ENCODE data around the gene SHROOM4.

DNA sequence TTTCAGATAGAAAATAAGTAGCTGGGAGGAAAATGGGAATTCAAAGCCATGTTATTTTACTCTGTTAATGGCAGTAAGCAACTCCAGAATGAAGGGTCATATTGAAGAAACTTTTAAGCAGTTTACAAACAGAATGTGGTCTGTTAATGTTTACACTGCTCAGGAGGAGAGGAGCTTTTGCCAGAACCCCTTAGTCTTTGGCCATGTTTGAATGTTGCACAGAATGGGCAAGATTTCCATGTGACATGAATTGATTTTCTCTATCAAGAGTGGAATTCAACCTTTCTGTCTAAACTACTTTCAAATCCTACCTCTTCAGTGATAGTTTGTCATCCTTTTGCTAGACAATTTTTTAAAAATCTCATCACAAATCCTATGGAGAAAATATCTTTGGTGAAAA, 227.6 kb downstream of the SHROOM4 start:
- TF ChIP-seq, protein P1, sequence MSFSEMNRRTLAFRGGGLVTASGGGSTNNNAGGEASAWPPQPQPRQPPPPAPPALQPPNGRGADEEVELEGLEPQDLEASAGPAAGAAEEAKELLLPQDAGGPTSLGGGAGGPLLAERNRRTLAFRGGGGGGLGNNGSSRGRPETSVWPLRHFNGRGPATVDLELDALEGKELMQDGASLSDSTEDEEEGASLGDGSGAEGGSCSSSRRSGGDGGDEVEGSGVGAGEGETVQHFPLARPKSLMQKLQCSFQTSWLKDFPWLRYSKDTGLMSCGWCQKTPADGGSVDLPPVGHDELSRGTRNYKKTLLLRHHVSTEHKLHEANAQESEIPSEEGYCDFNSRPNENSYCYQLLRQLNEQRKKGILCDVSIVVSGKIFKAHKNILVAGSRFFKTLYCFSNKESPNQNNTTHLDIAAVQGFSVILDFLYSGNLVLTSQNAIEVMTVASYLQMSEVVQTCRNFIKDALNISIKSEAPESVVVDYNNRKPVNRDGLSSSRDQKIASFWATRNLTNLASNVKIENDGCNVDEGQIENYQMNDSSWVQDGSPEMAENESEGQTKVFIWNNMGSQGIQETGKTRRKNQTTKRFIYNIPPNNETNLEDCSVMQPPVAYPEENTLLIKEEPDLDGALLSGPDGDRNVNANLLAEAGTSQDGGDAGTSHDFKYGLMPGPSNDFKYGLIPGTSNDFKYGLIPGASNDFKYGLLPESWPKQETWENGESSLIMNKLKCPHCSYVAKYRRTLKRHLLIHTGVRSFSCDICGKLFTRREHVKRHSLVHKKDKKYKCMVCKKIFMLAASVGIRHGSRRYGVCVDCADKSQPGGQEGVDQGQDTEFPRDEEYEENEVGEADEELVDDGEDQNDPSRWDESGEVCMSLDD (CRISPR knock-in tag; IDR thresholded peaks at IDR 0.05; ENCODE audit: borderline replicate concordance), result no peak
- TF ChIP-seq MIER2 (CRISPR knock-in tag; IDR thresholded peaks at IDR 0.05) (no peak), ZNF24 (IDR thresholded peaks at IDR 0.05) (no peak), ZNF816 (CRISPR knock-in tag; IDR thresholded peaks at IDR 0.05; ENCODE audit: borderline replicate concordance) (no peak), JUND (CRISPR knock-in tag; IDR thresholded peaks at IDR 0.05) (no peak), YY1 (IDR thresholded peaks at IDR 0.05; ENCODE audit: insufficient read depth, insufficient replicate concordance, low read depth, low read length) (no peak), MZF1 (CRISPR knock-in tag; IDR thresholded peaks at IDR 0.05; ENCODE audit: borderline replicate concordance) (no peak), KLF6 (CRISPR knock-in tag; IDR thresholded peaks at IDR 0.05) (no peak), FOXM1 (CRISPR knock-in tag; IDR thresholded peaks at IDR 0.05) (no peak)
- TF ChIP-seq, protein P2, sequence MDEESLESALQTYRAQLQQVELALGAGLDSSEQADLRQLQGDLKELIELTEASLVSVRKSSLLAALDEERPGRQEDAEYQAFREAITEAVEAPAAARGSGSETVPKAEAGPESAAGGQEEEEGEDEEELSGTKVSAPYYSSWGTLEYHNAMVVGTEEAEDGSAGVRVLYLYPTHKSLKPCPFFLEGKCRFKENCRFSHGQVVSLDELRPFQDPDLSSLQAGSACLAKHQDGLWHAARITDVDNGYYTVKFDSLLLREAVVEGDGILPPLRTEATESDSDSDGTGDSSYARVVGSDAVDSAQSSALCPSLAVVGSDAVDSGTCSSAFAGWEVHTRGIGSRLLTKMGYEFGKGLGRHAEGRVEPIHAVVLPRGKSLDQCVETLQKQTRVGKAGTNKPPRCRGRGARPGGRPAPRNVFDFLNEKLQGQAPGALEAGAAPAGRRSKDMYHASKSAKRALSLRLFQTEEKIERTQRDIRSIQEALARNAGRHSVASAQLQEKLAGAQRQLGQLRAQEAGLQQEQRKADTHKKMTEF (CRISPR knock-in tag; IDR thresholded peaks at IDR 0.05), result no peak
- TF ChIP-seq, protein P3, sequence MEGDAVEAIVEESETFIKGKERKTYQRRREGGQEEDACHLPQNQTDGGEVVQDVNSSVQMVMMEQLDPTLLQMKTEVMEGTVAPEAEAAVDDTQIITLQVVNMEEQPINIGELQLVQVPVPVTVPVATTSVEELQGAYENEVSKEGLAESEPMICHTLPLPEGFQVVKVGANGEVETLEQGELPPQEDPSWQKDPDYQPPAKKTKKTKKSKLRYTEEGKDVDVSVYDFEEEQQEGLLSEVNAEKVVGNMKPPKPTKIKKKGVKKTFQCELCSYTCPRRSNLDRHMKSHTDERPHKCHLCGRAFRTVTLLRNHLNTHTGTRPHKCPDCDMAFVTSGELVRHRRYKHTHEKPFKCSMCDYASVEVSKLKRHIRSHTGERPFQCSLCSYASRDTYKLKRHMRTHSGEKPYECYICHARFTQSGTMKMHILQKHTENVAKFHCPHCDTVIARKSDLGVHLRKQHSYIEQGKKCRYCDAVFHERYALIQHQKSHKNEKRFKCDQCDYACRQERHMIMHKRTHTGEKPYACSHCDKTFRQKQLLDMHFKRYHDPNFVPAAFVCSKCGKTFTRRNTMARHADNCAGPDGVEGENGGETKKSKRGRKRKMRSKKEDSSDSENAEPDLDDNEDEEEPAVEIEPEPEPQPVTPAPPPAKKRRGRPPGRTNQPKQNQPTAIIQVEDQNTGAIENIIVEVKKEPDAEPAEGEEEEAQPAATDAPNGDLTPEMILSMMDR (CRISPR knock-in tag; IDR thresholded peaks at IDR 0.05), result no peak
- TF ChIP-seq, protein P4, sequence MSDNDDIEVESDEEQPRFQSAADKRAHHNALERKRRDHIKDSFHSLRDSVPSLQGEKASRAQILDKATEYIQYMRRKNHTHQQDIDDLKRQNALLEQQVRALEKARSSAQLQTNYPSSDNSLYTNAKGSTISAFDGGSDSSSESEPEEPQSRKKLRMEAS (IDR thresholded peaks at IDR 0.05), result no peak
- TF ChIP-seq, protein P5, sequence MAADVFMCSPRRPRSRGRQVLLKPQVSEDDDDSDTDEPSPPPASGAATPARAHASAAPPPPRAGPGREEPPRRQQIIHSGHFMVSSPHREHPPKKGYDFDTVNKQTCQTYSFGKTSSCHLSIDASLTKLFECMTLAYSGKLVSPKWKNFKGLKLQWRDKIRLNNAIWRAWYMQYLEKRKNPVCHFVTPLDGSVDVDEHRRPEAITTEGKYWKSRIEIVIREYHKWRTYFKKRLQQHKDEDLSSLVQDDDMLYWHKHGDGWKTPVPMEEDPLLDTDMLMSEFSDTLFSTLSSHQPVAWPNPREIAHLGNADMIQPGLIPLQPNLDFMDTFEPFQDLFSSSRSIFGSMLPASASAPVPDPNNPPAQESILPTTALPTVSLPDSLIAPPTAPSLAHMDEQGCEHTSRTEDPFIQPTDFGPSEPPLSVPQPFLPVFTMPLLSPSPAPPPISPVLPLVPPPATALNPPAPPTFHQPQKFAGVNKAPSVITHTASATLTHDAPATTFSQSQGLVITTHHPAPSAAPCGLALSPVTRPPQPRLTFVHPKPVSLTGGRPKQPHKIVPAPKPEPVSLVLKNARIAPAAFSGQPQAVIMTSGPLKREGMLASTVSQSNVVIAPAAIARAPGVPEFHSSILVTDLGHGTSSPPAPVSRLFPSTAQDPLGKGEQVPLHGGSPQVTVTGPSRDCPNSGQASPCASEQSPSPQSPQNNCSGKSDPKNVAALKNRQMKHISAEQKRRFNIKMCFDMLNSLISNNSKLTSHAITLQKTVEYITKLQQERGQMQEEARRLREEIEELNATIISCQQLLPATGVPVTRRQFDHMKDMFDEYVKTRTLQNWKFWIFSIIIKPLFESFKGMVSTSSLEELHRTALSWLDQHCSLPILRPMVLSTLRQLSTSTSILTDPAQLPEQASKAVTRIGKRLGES (CRISPR knock-in tag; IDR thresholded peaks at IDR 0.05; ENCODE audit: borderline replicate concordance), result no peak
- TF ChIP-seq, protein P6, sequence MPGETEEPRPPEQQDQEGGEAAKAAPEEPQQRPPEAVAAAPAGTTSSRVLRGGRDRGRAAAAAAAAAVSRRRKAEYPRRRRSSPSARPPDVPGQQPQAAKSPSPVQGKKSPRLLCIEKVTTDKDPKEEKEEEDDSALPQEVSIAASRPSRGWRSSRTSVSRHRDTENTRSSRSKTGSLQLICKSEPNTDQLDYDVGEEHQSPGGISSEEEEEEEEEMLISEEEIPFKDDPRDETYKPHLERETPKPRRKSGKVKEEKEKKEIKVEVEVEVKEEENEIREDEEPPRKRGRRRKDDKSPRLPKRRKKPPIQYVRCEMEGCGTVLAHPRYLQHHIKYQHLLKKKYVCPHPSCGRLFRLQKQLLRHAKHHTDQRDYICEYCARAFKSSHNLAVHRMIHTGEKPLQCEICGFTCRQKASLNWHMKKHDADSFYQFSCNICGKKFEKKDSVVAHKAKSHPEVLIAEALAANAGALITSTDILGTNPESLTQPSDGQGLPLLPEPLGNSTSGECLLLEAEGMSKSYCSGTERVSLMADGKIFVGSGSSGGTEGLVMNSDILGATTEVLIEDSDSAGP (CRISPR knock-in tag; IDR thresholded peaks at IDR 0.05; ENCODE audit: borderline replicate concordance), result no peak

Measured in HepG2 (cell line).